Aorta (tissue), 5 donors: ENCODE results near the gene KDSR. TPM values are rescaled to one million over a fixed set of nuclear protein-coding genes. Genes with fewer than 3 reads are reported as not detected.

Experiments
- ATAC-seq: fragments of 200-7000 bp; cut with Tn5 transposase; one replicate; pipeline ENCODE4 v1.9.1; 2022; ENCODE audit warnings: moderate library complexity; ENCODE audit not compliant: low FRiP score
- DNase-seq, 2 donors: peaks; one replicate each; pipeline ENCODE4 v3.0.0-alpha.2; 2020
- H3K27ac ChIP-seq, 2 donors: one replicate each; pipeline ENCODE4 v1.5.1; 2013; ENCODE audit warnings: low read length in 2 of 2, mild to moderate bottlenecking in 2 of 2, moderate library complexity in 2 of 2, control low read depth in 1 of 2, inconsistent platforms in 1 of 2, low read depth in 1 of 2
- H3K27me3 ChIP-seq, 2 donors: one replicate each; pipeline ENCODE4 v1.6.1; 2013; ENCODE audit warnings: control low read depth in 1 of 2, low read length in 1 of 2, mild to moderate bottlenecking in 1 of 2, moderate library complexity in 1 of 2; ENCODE audit not compliant: insufficient read depth in 2 of 2, control insufficient read depth in 1 of 2
- H3K36me3 ChIP-seq, 2 donors: one replicate each; pipeline ENCODE4 v1.6.1; 2013; ENCODE audit warnings: control low read depth in 1 of 2, low read length in 1 of 2, mild to moderate bottlenecking in 1 of 2; ENCODE audit not compliant: insufficient read depth in 2 of 2, control insufficient read depth in 1 of 2
- H3K4me1 ChIP-seq, 2 donors: one replicate each; pipeline ENCODE4 v1.6.1; 2013; ENCODE audit warnings: low read length in 2 of 2, control low read depth in 1 of 2, mild to moderate bottlenecking in 1 of 2, moderate library complexity in 1 of 2; ENCODE audit not compliant: insufficient read depth in 2 of 2, control insufficient read depth in 1 of 2
- H3K4me3 ChIP-seq, 2 donors: one replicate each; pipeline ENCODE4 v1.5.1; 2013; ENCODE audit warnings: low read length in 2 of 2, control low read depth in 1 of 2, mild to moderate bottlenecking in 1 of 2
- H3K9me3 ChIP-seq: one replicate; pipeline ENCODE4 v1.6.1; 2013; ENCODE audit warnings: mild to moderate bottlenecking, low read length; ENCODE audit not compliant: control insufficient read depth
- WGBS, 2 donors: extraction: QIAGEN DNeasy Blood & Tissue Kit; methylation state at CpG; one replicate each; pipeline ENCODE4 v1.1.7; 2013; 5-methylcytosine and 5-hydroxymethylcytosine counted together
- intact Hi-C, 2 donors: fragments of 100-400 bp; cut with DNase I; formaldehyde crosslinking; loops; one replicate each; pipeline versions ENCODE4 v1.14.2 to v1.15.0; 2022
- polyA plus RNA-seq, 2 donors: library from polyadenylated mRNA; stranded (reverse); fragments of 200-250 nt; gene quantifications; one replicate each; pipeline ENCODE4 v1.2.3, GENCODE V29; 2013
- total RNA-seq, 2 donors: library from RNA; stranded (reverse); fragmentation: NEBNext Ultra II Directional; extraction: Animal tissue kit (Norgen Biotek cat#: 25700); gene quantifications; one replicate each; pipeline ENCODE4 v1.2.1, GENCODE V29; 2021
- donor health status: healthy with polysubstance abuse.
- donor health status: Bipolar disorder and iron deficiency.
- donor health status: DM: no; HTN: no; CAD: no.
- donor health status: DM: no; HTN: no; CAD: no.
- donor health status: DM: yes; HTN: yes; CAD: no.

The KDSR gene
- total and polyA plus RNA-seq, 4 donors, result 24.4 to 91.0 (median 50.5) TPM

DNA sequence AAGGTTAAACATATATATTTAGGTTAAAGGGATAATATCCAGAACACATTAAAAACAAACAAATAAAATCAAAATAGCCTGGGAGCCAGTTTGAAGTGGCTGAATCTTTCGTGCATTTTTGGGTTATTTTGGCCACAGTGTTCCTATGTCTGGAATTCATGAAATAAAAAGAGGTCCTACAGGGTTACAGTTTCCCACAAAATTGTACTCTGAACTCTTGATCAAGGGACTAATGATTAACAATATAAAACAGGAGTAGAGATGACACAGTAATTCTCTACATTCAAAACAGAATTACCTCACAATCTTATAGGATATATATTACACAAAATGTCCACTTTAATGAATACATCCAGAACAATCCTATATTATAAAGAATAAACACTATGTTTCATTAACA is 30.3 kb upstream of the KDSR start:
- peaks cover 2 to 15% of the 10 kb centered on the region in 2 donors for H3K36me3 ChIP-seq
- no peak for ATAC-seq
- H3K27me3 ChIP-seq, result no peaks in the 10 kb centered on the region
- H3K9me3 ChIP-seq, result no peaks in the 10 kb centered on the region
- WGBS, 2 donors, result 52 to 62% methylated on average over 1 of the region's 1 CpG
- no peaks in the 10 kb centered on the region for H3K4me1 ChIP-seq
- no peak for DNase-seq
- H3K4me3 ChIP-seq, result no peak overlapping the region
- intact Hi-C loops, result no loop called here
- H3K27ac ChIP-seq, result no peak overlapping the region

DNA sequence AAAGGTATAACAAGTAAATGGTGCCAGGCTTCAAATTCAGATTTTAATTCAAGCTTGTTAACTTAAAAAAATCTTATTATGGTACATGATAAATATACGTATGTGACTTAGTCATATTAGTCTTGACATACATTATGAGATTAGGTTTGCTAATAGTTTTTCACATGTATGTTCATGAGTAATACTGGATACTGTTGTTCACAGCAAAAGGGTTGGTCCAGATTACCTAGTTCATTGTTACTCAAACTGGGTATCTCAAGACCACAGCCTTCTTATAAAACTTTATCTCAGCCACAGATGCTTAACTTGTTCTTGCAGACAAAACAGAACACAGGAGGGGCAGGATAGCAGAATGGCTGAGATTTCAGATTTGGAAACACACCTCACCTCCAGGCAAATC is 28.5 kb upstream of the KDSR start:
- H3K4me1 ChIP-seq, result no peaks in the 10 kb centered on the region
- H3K36me3 ChIP-seq, result peaks cover 0 to 6% of the 10 kb centered on the region in 2 donors
- no peak overlapping the region for H3K27ac ChIP-seq
- intact Hi-C loops, result no loop called here
- H3K4me3 ChIP-seq, result no peak overlapping the region
- no peaks in the 10 kb centered on the region for H3K9me3 ChIP-seq
- WGBS, 2 donors, result 83 to 92% methylated on average over 1 of the region's 1 CpG
- ATAC-seq (no peak), DNase-seq (no peak)
- H3K27me3 ChIP-seq, result no peaks in the 10 kb centered on the region

DNA sequence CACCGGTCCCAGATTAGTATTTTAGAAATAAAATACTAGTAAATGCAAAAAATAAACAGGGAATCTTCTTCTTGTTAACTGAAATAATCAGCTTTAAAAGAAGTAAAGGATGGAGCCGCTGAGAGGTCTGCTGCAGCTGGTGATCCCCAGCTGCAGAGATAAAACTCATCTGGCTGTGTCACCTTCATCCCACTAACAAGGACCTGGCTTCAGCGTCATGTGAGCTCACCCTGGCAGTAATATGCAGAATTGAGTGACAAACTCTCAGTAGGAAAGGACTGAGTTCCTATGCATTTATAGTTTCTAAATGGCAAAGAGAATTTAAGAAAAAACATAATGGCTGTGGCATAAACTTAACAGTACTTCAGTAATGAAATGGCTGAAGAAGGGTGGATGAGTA is 27.9 kb upstream of the KDSR start:
- Histone ChIP-seq H3K9me3 (no peaks in the 10 kb centered on the region), H3K36me3 (peaks cover 0 to 6% of the 10 kb centered on the region in 2 donors), H3K27me3 (no peaks in the 10 kb centered on the region), H3K4me3 (no peak overlapping the region), H3K27ac (no peak overlapping the region), H3K4me1 (no peaks in the 10 kb centered on the region)
- DNase-seq (no peak), ATAC-seq (no peak)
- intact Hi-C loops, result no loop called here
- WGBS, 2 donors, result 89 to 92% methylated on average over 3 of the region's 3 CpGs

DNA sequence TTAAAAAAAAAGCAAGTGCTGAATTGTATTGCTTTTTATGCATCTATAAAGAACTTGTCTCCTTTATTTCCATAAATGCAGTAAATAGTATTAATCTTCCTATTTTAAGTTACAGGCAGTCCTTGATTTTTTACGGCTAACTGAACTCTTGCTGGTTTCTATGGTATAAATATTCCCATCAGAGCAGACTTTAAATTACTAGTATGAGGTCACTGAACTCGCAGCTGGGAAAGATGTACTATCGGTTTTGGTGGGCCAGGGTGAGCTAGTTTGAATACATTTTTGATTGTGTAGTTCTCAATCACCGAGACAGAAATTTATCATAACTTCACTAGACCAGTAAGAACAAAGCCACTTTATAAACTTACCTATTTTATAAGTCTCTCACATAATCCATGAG is 20.9 kb upstream of the KDSR start:
- H3K4me1 ChIP-seq, result no peaks in the 10 kb centered on the region
- peaks cover 2% of the 10 kb centered on the region for H3K9me3 ChIP-seq
- DNase-seq (no peak), ATAC-seq (no peak)
- intact Hi-C loops, result no loop called here
- peaks cover 2 to 3% of the 10 kb centered on the region in 2 donors for H3K36me3 ChIP-seq
- WGBS, 2 donors, result 82 to 84% methylated on average over 4 of the region's 4 CpGs
- H3K4me3 ChIP-seq, result no peak overlapping the region
- H3K27me3 ChIP-seq, result no peaks in the 10 kb centered on the region
- no peak overlapping the region for H3K27ac ChIP-seq

DNA sequence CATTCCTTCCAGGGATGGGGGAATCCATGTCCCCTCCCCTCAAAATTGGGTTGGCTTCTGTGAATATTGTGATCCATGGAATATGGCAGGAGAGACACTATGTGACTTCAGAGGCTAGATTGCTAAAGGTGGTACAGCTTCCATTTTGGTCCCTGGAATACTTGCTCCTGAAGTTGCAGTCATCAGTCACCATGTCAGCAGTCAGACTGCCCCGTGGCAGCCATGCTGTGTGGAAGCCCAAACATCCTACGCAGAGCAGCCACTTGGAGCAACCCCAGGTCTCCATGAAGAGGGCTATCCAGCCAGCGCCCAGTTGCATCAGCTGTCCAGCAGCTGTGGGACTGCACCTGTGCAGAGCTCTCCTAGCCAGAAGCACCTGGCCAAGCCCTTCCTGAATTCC is 15.8 kb upstream of the KDSR start:
- no peak for DNase-seq
- no peak overlapping the region for H3K4me3 ChIP-seq
- no peak overlapping the region for H3K27ac ChIP-seq
- ATAC-seq, result no peak
- 81 to 94% methylated on average over 3 of the region's 3 CpGs for WGBS, 2 donors
- no peaks in the 10 kb centered on the region for H3K4me1 ChIP-seq
- no peaks in the 10 kb centered on the region for H3K27me3 ChIP-seq
- H3K9me3 ChIP-seq, result peaks cover 2% of the 10 kb centered on the region
- intact Hi-C loops, result no loop called here
- H3K36me3 ChIP-seq, result peaks cover 2 to 3% of the 10 kb centered on the region in 2 donors

DNA sequence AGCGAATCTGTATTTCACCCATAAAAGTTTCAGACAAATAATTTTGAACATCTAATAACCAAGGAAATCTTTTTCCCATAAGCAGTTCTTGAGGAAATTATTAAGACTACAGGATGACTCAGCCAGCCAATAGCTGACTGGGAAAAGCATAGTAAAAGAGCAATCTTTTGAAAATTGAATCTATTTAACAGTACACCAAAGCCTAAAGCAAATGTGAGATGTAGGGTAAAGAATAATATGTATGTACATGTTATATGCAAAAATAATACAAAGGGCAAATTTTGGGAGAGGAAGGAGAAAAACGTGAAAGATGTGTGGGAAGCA is 12.6 kb upstream of the KDSR start:
- H3K27me3 ChIP-seq, result no peaks in the 10 kb centered on the region
- no peak overlapping the region for H3K4me3 ChIP-seq
- DNase-seq (no peak), ATAC-seq (no peak)
- intact Hi-C loops, result no loop called here
- no peaks in the 10 kb centered on the region for H3K4me1 ChIP-seq
- H3K9me3 ChIP-seq, result peaks cover 5% of the 10 kb centered on the region
- H3K27ac ChIP-seq, result no peak overlapping the region
- H3K36me3 ChIP-seq, result peaks cover 0 to 2% of the 10 kb centered on the region in 2 donors
- WGBS, 2 donors, result 68 to 71% methylated on average over 2 of the region's 2 CpGs

DNA sequence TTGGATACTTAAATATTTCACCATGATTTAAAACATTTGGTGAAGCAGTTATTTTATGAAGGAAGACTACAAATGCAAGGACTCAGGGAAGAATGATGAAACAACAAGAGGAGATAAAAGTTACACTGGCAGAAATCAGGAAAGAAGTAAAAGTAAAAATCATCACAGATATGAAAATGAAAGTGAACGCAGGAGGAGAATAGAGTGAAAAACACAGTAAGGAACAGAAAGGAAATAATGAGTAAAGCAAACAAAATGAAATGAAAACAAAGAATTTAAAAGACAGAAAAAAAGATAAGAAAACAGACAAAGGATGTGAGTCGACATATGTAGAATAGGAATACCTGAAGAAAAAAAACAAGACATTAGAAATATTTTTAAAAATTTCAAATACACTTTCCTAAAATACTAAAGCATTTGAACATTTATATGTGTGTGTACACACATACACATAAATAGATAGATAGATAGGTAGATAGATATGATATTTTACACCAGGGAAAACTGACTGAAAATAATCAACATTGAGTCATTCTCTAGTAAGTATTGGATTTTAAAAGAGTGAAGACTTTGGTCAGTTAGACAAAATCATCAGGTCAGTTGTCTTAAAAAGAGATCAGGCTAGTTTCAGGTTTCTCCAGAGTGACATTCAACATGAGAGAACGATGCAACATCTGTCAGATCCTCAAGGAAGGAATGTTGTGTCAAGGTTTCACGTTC is 12.1 kb upstream of the KDSR start:
- no peak overlapping the region for H3K4me3 ChIP-seq
- no peak overlapping the region for H3K27ac ChIP-seq
- DNase-seq (no peak), ATAC-seq (no peak)
- no peaks in the 10 kb centered on the region for H3K27me3 ChIP-seq
- WGBS, 2 donors, result 57 to 58% methylated on average over 4 of the region's 4 CpGs
- peaks cover 5% of the 10 kb centered on the region for H3K9me3 ChIP-seq
- intact Hi-C loops, result no loop called here
- no peaks in the 10 kb centered on the region for H3K4me1 ChIP-seq
- no peaks in the 10 kb centered on the region for H3K36me3 ChIP-seq

DNA sequence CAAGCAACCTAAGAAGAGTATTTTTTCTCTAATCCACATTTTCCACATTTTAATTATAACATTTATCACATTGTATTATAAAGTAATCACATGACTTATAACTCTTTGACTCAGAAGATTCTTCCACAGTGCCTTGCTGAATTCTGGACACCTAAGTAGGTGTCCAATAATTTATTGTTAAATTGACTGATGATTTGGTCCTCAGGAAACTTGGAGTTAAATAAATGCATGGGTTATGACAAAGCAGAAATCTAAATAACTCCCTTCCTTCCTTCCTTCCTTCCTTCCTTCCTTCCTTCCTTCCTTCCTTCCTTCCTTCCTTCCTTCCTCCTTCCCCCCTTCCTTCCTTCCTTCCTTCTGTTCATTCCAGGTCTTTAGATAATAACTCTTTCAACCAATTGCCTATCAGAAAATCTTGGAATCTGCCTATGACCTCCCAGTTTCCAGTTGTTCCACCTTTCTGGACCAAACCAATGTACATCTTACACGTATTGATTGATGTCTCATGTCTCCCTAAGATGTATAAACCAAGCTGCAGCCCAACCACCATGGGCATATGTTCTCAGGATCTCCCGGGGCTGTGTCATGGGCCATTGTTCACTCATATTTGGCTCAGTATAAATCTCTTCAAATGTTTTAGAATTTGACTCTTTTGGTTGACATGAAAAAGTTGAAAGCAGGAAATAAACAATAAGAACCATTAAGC is 10.4 kb upstream of the KDSR start:
- intact Hi-C loops, result no loop called here
- peaks cover 3% of the 10 kb centered on the region for H3K9me3 ChIP-seq
- H3K36me3 ChIP-seq, result no peaks in the 10 kb centered on the region
- WGBS, 2 donors, result 67 to 77% methylated on average over 2 of the region's 2 CpGs
- H3K27me3 ChIP-seq, result no peaks in the 10 kb centered on the region
- H3K4me1 ChIP-seq, result no peaks in the 10 kb centered on the region
- no peak for ATAC-seq
- H3K27ac ChIP-seq, result no peak overlapping the region
- H3K4me3 ChIP-seq, result no peak overlapping the region
- no peak for DNase-seq

DNA sequence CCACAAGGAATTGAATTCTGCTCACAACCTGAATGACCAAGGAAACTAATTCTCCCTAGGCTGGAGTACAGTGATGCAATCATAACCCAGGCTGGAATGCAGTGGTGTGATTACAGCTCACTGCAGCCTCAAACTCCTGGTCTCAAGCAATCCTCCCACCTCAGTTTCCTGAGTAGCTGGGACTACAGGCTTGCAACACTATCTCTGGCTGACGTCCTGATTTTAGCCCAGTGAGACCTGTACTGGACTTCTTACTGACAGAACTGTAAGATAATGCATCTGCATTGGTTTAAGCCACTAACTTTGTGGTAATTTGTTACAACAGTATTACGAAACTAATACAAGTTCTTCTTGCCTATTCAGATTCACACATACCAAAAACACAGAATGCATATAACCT is 9.5 kb upstream of the KDSR start:
- Histone ChIP-seq H3K4me1 (no peaks in the 10 kb centered on the region), H3K27me3 (no peaks in the 10 kb centered on the region), H3K4me3 (no peak overlapping the region), H3K27ac (no peak overlapping the region), H3K36me3 (no peaks in the 10 kb centered on the region), H3K9me3 (peaks cover 3% of the 10 kb centered on the region)
- DNase-seq (no peak), ATAC-seq (no peak)
- intact Hi-C loops, result no loop called here
- WGBS, 2 donors, result 85 to 86% methylated on average over 2 of the region's 2 CpGs
